HG02642 (cell line): ENCODE results near the gene OR6J1.

Experiments used
- ATAC-seq: cut with Tn5 transposase; IDR thresholded peaks from one replicate; pipeline ENCODE4 v1.9.1; 2021; ENCODE audit warnings: mild to moderate bottlenecking; ENCODE audit not compliant: unreplicated experiment, poor library complexity

Gene OR6J1

DNA sequence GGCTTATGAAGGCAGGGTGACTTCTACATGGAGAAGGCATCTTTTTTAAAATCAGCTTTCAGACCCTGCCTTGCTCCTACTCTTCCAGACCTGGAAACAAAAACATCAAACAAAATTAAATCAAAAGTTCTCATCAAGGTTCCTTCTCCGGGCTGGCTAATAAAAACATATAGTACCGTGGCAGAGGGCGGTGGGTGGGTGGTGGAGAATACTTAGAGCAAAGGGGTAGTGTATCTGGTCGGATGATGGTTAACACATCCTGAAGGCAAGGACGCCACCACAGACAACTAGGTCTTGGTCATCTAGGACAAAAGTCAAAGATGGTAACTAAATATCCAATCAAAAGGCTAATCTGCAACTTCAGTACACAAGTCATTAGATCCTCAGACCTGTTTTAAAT lies 56.9 kb downstream of the OR6J1 start:
- no peak for ATAC-seq

DNA sequence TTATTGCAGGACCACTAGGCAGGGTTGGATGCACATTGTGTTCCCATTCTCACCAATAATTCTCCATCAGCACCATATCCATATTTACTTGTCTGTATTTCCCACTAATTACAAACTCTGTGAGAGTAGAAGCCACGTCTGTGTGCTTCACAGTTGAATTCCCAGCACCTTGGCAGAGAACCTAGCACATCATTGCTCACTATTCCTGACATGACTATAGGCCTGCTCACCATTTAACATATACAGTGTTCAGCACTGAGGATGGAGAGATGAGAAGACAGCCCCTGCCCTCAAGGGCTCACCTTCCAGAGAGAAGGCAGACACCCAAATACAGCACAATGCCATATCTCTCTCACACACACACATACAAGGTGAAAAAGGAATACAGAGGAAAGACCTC lies 60.2 kb downstream of the OR6J1 start:
- ATAC-seq: no peak
